ENCODE measurements around the gene KRTAP10-11. TPM values are rescaled to one million over a fixed set of nuclear protein-coding genes. Genes with fewer than 3 reads are reported as not detected.
"Not testable (repeated sequence)": the region's sequence is repeated elsewhere in the genome, so short reads cannot be mapped to it uniquely, and the experiment has no call there.

The KRTAP10-11 gene
- not detected for polyA plus RNA-seq

- 68 to 76% (median 75%) methylated on average over 21 of the region's 21 CpGs for WGBS, 3 donors
- H3K27ac ChIP-seq (ENCODE audit: low read depth, low read length) = not testable (repeated sequence)
These were observed at the start of gene KRTAP10-11 for GRCh38 chr21:44646366-44647221. Gene KRTAP10-11 (plus strand): TSS chr21:44646414. CDS start chr21:44646459, 45 bp downstream.

DNA sequence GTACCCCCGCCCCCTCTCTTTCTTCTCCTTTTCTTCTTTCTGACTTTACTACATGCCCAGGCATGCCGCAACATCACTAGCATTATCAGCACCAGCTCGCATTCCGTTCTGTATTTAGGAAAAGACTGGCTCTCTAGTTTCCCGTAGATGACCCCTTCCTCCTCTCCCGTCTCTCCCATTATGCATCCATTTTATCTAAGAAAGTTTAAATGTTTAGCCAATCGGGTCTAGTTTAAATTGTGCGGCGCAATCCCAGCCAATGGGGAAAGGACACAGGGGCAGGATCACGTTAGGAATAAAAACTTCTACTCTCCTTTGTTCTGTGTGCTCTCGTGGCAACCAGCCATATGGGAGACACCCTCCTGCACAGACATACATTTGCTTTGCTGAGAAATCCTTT lies 48.2 kb upstream of the KRTAP10-11 start:
- WGBS, 3 donors = 59 to 75% (median 75%) methylated on average over 11 of the region's 11 CpGs
- no peak overlapping the region for H3K27ac ChIP-seq (ENCODE audit: low read depth, low read length)

- WGBS, 3 donors = 79 to 84% (median 83%) methylated on average over 8 of the region's 8 CpGs
These were observed 46.8 kb upstream of the KRTAP10-11 start for GRCh38 chr21:44599264-44600029.

DNA sequence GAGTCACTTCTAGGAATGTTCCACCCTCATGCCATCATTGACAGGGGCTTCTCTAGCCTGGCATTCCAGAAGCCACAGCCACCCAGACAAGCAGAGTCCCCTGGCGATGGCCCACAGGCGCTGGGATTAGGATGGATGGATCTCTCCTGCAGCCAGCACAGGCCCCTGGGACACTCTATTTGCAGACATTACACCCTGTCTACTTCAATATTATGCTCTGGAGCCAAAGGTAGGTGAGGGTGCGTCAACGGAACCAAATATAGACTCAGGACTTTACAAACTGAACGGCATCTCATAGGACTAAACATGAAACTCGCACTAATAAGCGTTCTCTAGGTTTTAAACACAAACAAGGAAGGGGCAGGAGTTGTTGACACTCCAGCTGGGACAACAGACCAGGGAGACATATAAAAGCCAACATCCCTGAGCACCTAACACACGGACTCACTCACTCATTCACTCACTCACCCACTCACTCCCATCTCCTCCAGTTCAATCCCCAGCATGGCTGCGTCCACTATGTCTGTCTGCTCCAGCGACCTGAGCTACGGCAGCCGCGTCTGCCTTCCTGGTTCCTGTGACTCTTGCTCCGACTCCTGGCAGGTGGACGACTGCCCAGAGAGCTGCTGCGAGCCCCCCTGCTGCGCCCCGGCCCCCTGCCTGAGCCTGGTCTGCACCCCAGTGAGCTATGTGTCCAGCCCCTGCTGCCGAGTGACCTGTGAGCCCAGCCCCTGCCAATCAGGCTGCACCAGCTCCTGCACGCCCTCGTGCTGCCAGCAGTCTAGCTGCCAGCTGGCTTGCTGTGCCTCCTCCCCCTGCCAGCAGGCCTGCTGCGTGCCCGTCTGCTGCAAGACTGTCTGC lies 45.9 kb upstream of the KRTAP10-11 start, which contains the start of gene KRTAP10-7:
TSS of gene KRTAP10-7 (plus strand) at position 480 of the 861 bp plus-strand sequence. CDS start at position 505, 25 bp downstream.
- 62 to 76% (median 67%) methylated on average over 15 to 23 of the region's 23 CpGs for WGBS, 3 donors
- H3K27ac ChIP-seq (ENCODE audit: low read depth, low read length) = not testable (repeated sequence)

More at GRCh38 chr21:44599264-44600029, 46.8 kb upstream of the KRTAP10-11 start:
- no peak overlapping the region for H3K27ac ChIP-seq (ENCODE audit: low read depth, low read length)

GRCh38 chr21:44601091-44601490 lies 45.1 kb upstream of the KRTAP10-11 start:
- H3K27ac ChIP-seq (ENCODE audit: low read depth, low read length) = not testable (repeated sequence)
- WGBS, 3 donors = 58 to 76% (median 74%) methylated on average over 6 to 10 of the region's 10 CpGs

GRCh38 chr21:44601596-44602462 lies 44.4 kb upstream of the KRTAP10-11 start:
- WGBS, 3 donors = 57 to 76% (median 75%) methylated on average over 21 to 23 of the region's 23 CpGs
- H3K27ac ChIP-seq (ENCODE audit: low read depth, low read length) = no peak overlapping the region

DNA sequence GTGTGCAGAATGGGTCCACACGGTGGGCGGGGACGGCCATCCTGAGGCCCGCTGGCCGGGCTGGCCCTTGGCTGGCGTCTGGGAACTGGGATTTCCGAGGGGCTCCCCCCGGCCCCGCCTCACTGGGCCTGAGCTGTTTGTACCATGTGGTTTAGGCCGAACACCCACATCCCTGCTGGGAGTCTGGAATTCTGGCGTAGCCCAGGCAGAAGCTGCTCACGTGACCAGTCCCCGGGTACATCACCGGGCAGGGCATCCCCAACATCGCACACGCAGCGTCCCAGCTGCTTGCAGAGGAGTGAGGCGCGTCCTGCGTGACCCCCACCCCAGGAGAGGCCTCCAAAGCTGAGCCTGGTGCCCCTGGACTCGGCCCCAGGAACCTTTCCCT lies 43.8 kb upstream of the KRTAP10-11 start:
- WGBS, 3 donors = 67 to 77% (median 76%) methylated on average over 18 to 21 of the region's 21 CpGs
- H3K27ac ChIP-seq (ENCODE audit: low read depth, low read length) = no peak overlapping the region

- no peak overlapping the region for H3K27ac ChIP-seq (ENCODE audit: low read depth, low read length)
- WGBS, 3 donors = 53 to 56% (median 55%) methylated on average over 16 to 17 of the region's 17 CpGs
These were observed 42.9 kb upstream of the KRTAP10-11 start for GRCh38 chr21:44603109-44603875.

DNA sequence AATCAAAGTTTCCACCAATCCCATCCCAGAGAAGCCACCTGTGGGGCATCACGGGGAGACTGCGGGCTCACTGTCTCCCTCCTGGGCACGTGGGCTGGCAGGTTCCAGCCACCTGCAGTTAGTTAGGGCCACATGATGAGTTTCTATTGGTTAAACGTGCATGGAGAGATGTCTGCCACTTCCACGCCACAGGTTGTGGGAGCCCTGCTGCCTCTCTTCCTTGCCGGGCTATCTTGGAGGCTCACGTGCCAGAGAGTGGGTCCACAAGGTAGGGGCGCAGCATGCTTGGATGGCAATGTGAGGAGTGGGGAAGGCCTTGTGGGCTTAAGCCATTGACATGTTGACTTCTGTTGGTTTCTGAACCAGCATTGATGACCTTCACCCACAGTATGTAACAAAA lies 42.3 kb upstream of the KRTAP10-11 start:
- H3K27ac ChIP-seq (ENCODE audit: low read depth, low read length) = no peak overlapping the region
- 77 to 87% (median 85%) methylated on average over 8 of the region's 8 CpGs for WGBS, 3 donors

- H3K27ac ChIP-seq (ENCODE audit: low read depth, low read length) = no peak overlapping the region
- WGBS, 3 donors = 74 to 76% (median 74%) methylated on average over 4 of the region's 4 CpGs
These were observed 39.7 kb upstream of the KRTAP10-11 start for GRCh38 chr21:44606495-44606894.

- no peak overlapping the region for H3K27ac ChIP-seq (ENCODE audit: low read depth, low read length)
These were observed 37.0 kb upstream of the KRTAP10-11 start for GRCh38 chr21:44609193-44609592.

- WGBS, 3 donors = 91 to 96% (median 93%) methylated on average over 7 of the region's 7 CpGs
- not testable (repeated sequence) for H3K27ac ChIP-seq (ENCODE audit: low read depth, low read length)
These were observed 35.9 kb upstream of the KRTAP10-11 start for GRCh38 chr21:44610157-44610843.

- no peak overlapping the region for H3K27ac ChIP-seq (ENCODE audit: low read depth, low read length)
- WGBS, 3 donors = 82 to 85% (median 85%) methylated on average over 4 of the region's 4 CpGs
These were observed 34.7 kb upstream of the KRTAP10-11 start for GRCh38 chr21:44611551-44611950.

GRCh38 chr21:44612029-44612486 lies 34.2 kb upstream of the KRTAP10-11 start, which contains the start of gene KRTAP10-8:
Gene KRTAP10-8 (plus strand): TSS chr21:44612079. CDS start chr21:44612101, 22 bp downstream.
- 82 to 86% (median 84%) methylated on average over 8 of the region's 8 CpGs for WGBS, 3 donors

GRCh38 chr21:44612669-44613229 lies 33.5 kb upstream of the KRTAP10-11 start:
- WGBS, 3 donors = 74 to 88% (median 79%) methylated on average over 12 to 13 of the region's 13 CpGs

More at GRCh38 chr21:44612029-44612486, 34.2 kb upstream of the KRTAP10-11 start, which contains the start of gene KRTAP10-8:
- H3K27ac ChIP-seq (ENCODE audit: low read depth, low read length) = no peak within 1 kb of the TSS

More at GRCh38 chr21:44612669-44613229, 33.5 kb upstream of the KRTAP10-11 start:
- no peak overlapping the region for H3K27ac ChIP-seq (ENCODE audit: low read depth, low read length)

Data from adipose tissue (tissue), 3 donors.